Activated CD8-positive, alpha-beta memory T cell treated with anti-CD3 and anti-CD28 coated beads, Interleukin-2, amount 50 U/mL, for 24 hours (primary cell): ENCODE results near the gene CAPN11.
"Not testable (repeated sequence)": the region's sequence is repeated elsewhere in the genome, so short reads cannot be mapped to it uniquely, and the experiment has no call there.

ENCODE experiments used
- DNase-seq: peaks from one replicate; pipeline ENCODE4 v3.0.0-alpha.2; 2020; ENCODE audit errors: extremely low read depth

Gene CAPN11

GRCh38 chr6:44181784-44182183 lies 23.2 kb downstream of the CAPN11 start:
- not testable (repeated sequence) for DNase-seq

GRCh38 chr6:44182911-44183390 lies 24.3 kb downstream of the CAPN11 start:
- no peak for DNase-seq

GRCh38 chr6:44183783-44184182 lies 25.2 kb downstream of the CAPN11 start:
- no peak for DNase-seq

- not testable (repeated sequence) for DNase-seq
These were observed 26.7 kb downstream of the CAPN11 start for GRCh38 chr6:44185356-44185755.

- DNase-seq, result no peak
These were observed 27.5 kb downstream of the CAPN11 start for GRCh38 chr6:44185953-44186634.

- no peak for DNase-seq
These were observed 28.0 kb downstream of the CAPN11 start for GRCh38 chr6:44186635-44187025.

- no peak for DNase-seq
These were observed 30.2 kb downstream of the CAPN11 start for GRCh38 chr6:44188819-44189218.

- no peak for DNase-seq
These were observed 30.6 kb downstream of the CAPN11 start for GRCh38 chr6:44189257-44189656.

GRCh38 chr6:44190715-44191114 lies 32.1 kb downstream of the CAPN11 start:
- no peak for DNase-seq

GRCh38 chr6:44192428-44193041 lies 33.9 kb downstream of the CAPN11 start:
- DNase-seq, result no peak

- no peak for DNase-seq
These were observed 34.8 kb downstream of the CAPN11 start for GRCh38 chr6:44193307-44193910.

- DNase-seq, result no peak
These were observed 35.7 kb downstream of the CAPN11 start for GRCh38 chr6:44194326-44194725.

GRCh38 chr6:44196351-44196750 lies 37.7 kb downstream of the CAPN11 start:
- not testable (repeated sequence) for DNase-seq

GRCh38 chr6:44198684-44199083 lies 40.1 kb downstream of the CAPN11 start:
- no peak for DNase-seq

- DNase-seq, result no peak
These were observed 41.3 kb downstream of the CAPN11 start for GRCh38 chr6:44199883-44200282.

- DNase-seq, result no peak
These were observed 42.6 kb downstream of the CAPN11 start for GRCh38 chr6:44201200-44201599.

GRCh38 chr6:44201638-44202303 lies 43.2 kb downstream of the CAPN11 start:
- DNase-seq, result no peak

- no peak for DNase-seq
These were observed 43.8 kb downstream of the CAPN11 start for GRCh38 chr6:44202332-44202971.

- DNase-seq, result no peak
These were observed 44.5 kb downstream of the CAPN11 start for GRCh38 chr6:44202972-44203750.

GRCh38 chr6:44203955-44204354 lies 45.3 kb downstream of the CAPN11 start:
- DNase-seq, result no peak

GRCh38 chr6:44207966-44208365 lies 49.3 kb downstream of the CAPN11 start:
- DNase-seq, result no peak
